ENCODE measurements around the gene PDLIM5. TPM values are rescaled to one million over a fixed set of nuclear protein-coding genes. Genes with fewer than 3 reads are reported as not detected.
A peak's percentile ranks its signal among the peaks of the same experiment; 100 is the strongest.
"Not testable (repeated sequence)": the region's sequence is repeated elsewhere in the genome, so short reads cannot be mapped to it uniquely, and the experiment has no call there.

The PDLIM5 gene
- polyA plus RNA-seq (ENCODE audit: insufficient read length), result 52.2 TPM
- long read RNA-seq, donor 1, full-length matches to known transcripts, result 1 of 1 reads
- long read RNA-seq, donor 1, partial matches to known transcripts, result 0 of 1 reads
- long read RNA-seq, donor 1, other reads (novel, unspliced or antisense), result 0 of 1 reads
- long read RNA-seq, donor 2, full-length matches to known transcripts, result 12 of 12 reads
- long read RNA-seq, donor 2, partial matches to known transcripts, result 0 of 12 reads
- long read RNA-seq, donor 2, other reads (novel, unspliced or antisense), result 0 of 12 reads
- long read RNA-seq, donor 3, full-length matches to known transcripts, result 6 of 6 reads
- long read RNA-seq, donor 3, partial matches to known transcripts, result 0 of 6 reads
- long read RNA-seq, donor 3, other reads (novel, unspliced or antisense), result 0 of 6 reads
- long read RNA-seq, donor 4, result 0 reads
- long read RNA-seq, donor 5, full-length matches to known transcripts, result 6 of 21 reads
- long read RNA-seq, donor 5, partial matches to known transcripts, result 15 of 21 reads
- long read RNA-seq, donor 5, other reads (novel, unspliced or antisense), result 0 of 21 reads
- long read RNA-seq, donor 6, full-length matches to known transcripts, result 3 of 3 reads
- long read RNA-seq, donor 6, partial matches to known transcripts, result 0 of 3 reads
- long read RNA-seq, donor 6, other reads (novel, unspliced or antisense), result 0 of 3 reads
- long read RNA-seq, donor 7, full-length matches to known transcripts, result 9 of 14 reads
- long read RNA-seq, donor 7, partial matches to known transcripts, result 5 of 14 reads
- long read RNA-seq, donor 7, other reads (novel, unspliced or antisense), result 0 of 14 reads
- long read RNA-seq, donor 8, full-length matches to known transcripts, result 6 of 6 reads
- long read RNA-seq, donor 8, partial matches to known transcripts, result 0 of 6 reads
- long read RNA-seq, donor 8, other reads (novel, unspliced or antisense), result 0 of 6 reads

DNA sequence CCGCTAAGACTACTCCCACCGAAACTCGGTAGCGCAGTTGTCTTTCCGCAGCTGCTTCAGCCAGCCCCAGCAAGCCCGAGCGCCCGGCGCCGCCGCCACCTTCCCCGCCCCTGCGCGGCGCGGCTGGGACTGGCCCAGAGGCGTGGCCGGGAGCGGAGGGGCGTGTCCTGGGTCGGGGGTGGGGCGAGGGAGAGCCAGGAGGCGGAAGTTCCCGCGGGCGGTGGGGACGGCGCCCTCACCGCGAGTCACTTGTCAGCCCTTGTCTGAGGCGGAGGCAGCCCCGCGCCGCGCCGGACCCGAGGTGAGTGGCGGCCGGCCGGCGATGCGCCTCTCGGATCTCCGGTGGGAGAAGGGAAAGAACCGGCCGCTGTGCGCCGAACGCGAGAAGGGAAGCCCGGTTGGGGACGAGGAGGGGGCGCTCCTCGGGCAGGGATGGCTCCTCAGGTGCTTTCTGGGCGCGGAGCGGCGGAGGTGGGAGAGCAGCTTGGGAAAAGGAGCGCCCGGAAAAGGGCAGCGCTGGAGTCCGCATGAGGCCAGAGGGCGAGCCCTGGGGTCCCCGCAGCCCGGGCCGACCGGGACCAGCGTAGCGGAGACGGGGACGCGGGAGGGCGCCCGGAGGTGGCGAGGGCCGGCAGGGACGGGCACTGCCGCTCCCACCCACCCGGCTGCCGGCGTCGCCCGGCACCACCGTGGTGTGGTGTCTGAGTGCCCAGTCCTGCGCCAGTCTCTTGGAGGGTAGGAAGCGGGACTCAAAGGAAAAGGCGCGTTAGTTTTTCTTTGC lies at the start of gene PDLIM5:
Gene PDLIM5 (plus strand): TSS at position 248 of the 781 bp plus-strand sequence. CDS start 3,347 bp downstream, outside the sequence.
- DNase-seq, result peak; percentile 91

DNA sequence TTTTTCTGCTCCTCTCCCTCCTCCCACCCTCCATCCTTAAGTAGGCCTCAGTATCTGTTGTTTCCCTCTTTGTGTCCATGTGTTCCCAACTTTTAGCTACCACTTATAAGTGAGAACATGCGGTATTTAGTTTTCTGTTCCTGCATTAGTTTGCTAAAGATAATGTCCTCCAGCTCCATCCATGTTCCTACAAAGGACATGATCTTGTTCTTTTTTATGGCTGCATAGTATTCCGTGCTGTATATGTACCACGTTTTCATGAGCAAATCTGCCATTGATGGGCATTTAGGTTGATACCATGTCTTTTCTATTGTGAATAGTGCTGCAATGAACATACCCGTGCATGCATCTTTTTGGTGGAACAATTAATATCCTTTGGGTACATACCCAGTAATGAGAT lies 49.3 kb upstream of the PDLIM5 start:
- DNase-seq, result not testable (repeated sequence)

GRCh38 chr4:94403751-94404150 lies 48.0 kb upstream of the PDLIM5 start:
- no peak for DNase-seq

DNA sequence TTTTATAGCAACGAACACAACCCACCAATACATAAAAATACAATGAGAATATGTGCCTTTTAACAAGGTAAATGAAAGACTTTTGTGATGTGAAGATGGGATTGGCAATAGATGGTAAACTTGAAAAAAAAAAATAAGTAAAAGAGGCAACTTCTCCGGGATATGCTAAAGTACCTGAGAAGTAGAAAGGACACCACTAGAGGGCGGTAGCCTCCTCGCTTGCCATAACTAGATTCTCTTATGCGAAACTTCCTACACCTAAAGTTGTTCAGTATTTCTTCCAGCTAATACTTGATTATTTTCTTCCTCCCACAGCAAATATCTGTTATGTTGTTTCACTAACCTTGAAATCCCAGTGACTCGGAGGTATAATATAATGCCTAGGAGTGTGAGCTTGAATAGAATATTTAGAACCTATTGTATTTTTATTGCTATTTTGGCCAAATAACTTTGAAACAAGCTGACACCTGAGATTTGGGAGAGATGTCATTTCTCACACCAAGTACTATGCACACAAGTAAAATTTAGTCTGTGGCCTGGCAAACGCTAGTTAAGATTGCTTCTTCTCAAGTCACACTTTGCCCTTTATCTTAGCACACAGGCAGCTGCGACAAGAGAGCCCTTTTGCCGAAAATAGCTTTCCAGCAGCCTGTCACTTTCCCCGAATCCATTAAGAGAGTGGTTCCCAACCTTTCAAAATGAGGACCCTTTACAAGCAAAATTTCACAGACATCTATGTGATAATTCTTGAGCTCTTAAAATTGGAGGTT lies 44.9 kb upstream of the PDLIM5 start:
- DNase-seq, result peak; percentile 88

- DNase-seq, result no peak
These were observed 43.9 kb upstream of the PDLIM5 start for GRCh38 chr4:94407846-94408245.

- DNase-seq, result no peak
These were observed 43.0 kb upstream of the PDLIM5 start for GRCh38 chr4:94408549-94409374.

DNA sequence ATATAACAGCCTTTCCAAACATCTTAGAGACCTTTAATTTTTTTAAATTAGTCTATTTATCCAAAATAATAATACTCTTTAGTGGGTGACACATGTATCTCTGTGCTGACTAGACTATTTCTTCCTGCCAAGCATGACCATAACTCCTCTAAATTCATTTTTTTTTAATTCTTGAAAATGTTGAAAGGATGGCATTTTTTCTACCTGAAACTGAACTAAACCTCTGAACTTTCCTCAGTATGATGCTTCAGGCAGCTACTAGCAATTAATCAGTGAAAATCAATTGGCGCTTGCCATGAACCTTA lies 42.4 kb upstream of the PDLIM5 start:
- DNase-seq, result no peak

GRCh38 chr4:94409962-94410361 lies 41.8 kb upstream of the PDLIM5 start:
- no peak for DNase-seq

GRCh38 chr4:94410678-94411206 lies 41.0 kb upstream of the PDLIM5 start:
- DNase-seq, result no peak

GRCh38 chr4:94411296-94411695 lies 40.4 kb upstream of the PDLIM5 start:
- DNase-seq, result no peak

DNA sequence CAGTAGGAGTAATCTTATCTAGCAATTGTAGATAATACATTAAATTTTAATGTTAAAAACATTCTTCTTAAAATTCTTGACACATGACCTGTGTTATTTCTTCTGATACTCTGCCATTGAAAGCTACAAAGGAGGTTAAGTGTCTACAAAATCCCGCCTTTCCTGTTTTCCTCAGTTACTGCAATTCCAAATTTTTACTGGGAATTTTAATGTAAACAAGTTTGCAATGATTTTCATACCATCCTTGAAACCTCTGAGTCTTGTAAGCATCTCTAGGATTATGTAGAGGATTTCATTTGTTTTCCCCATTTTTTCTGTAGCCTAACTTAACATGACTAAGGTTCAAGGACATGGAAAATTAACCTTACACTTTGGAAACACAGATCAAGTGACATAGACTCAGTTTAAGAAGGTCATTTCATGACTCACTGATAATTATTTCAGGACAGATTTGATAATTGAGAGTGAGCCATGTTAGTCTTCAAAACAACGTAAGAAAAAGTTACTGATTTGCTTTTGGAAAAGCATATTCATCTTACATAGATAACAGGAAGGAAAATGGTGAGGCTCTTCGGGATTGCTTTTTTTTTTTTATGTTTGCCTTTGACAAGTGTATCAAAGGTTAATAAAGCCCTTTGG lies 39.6 kb upstream of the PDLIM5 start:
- DNase-seq, result no peak

GRCh38 chr4:94412658-94413038 lies 39.1 kb upstream of the PDLIM5 start:
- DNase-seq, result peak; percentile 18

DNA sequence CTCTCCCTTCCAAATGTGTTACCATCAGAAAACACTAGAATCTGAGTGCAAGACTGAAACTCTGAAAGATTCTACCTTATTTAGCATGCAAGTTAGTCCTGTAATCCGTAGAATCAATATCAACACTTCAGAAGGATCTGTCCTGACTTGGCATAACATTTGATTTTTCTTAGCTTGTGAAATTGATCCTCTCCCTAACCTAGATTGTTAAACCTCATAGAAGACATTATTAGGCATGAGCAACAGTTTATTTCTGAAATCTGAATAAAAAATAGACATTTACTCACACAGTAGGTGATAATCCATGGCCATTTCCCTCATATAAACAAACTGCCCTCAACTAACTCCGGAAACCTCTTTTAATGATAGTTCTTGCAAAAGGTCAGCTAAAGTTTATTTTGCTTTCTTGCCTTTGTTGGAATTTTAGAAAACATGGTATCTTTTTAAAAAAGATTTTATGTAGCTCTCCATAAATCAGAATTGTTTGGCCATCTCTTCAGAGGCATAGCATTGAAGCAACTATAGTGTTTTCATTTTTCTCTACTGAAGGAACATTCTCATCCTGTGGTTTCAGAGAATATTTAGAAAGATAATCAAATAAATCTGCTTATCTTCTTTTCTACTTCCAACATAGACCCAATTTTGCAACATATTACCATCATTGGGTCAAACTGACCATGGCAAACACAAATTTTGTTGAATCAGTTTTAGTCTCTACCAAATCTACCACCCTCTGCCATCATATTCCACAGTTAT lies 38.5 kb upstream of the PDLIM5 start:
- DNase-seq, result no peak

DNA sequence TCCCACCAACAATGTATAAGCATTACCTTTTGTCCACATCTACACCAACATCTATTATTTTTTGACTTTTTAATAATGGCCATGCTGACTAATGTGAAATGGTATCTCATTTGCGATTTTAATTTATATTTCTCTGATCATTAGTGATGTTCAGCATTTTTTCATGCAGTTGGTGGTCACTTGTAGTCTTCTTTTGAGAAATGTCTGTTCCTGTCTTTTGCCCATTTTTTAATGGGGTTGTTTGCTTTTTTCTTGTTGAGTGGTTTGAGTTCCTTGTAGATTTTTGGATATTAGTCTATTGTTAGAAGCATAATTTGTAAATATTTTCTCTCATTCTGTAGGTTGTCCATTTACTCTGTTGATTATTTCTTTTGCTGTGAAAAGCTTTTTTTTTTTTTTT lies 36.8 kb upstream of the PDLIM5 start:
- no peak for DNase-seq

DNA sequence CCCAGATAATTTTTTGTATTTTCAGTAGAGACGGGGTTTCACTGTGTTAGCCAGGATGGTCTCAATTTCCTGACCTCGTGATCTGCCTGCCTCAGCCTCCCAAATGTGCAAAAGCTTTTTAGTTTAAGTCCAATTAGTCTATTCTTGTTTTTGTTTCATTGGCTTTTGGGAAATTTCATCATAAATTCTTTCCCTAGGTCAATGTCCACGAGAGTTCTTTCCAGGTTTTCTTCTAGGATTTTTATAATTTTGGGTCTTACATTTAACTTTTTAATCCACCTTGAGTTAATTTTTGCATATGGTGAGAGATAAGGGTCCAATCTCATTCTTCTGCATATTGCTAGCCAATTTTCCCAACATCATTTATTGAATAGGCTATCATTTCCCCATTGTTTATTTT lies 36.3 kb upstream of the PDLIM5 start:
- DNase-seq, result no peak

DNA sequence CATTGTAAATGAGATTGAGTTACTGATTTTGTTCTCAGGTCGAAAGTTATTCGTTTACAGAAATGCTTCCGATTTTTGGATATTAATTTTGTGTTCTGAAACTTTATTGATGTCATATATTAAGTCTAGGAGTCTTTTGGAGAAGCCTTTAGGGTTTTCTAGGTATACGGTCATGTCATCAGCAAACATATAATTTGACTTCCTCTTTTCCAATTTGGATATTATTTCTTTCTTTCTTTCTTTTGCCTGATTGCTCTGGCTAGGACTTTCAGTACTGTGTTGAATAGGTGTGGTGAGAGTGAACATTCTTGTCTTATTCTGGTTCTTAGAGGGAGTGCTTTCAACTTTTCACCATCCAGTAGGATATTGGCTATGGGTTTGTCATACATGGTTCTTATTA lies 35.4 kb upstream of the PDLIM5 start:
- no peak for DNase-seq

DNA sequence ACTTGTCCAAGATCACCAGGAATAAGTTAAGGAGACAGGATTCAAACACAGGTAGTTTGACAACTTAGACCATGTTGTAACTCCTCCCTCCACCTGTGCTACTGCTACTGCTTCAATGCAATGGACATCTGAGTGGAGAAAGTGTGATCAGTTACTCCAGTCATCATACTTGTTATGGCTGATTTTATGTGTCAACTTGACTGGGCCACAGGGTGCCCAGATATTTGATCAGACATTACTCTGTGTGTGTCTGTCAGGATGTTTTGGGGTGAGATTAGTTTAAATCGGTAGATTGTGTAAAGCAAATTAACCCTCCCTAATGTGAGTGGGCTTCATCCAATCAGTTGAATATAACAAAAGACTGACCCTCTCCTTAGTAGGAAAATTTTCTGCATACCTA lies 34.8 kb upstream of the PDLIM5 start:
- no peak for DNase-seq

DNA sequence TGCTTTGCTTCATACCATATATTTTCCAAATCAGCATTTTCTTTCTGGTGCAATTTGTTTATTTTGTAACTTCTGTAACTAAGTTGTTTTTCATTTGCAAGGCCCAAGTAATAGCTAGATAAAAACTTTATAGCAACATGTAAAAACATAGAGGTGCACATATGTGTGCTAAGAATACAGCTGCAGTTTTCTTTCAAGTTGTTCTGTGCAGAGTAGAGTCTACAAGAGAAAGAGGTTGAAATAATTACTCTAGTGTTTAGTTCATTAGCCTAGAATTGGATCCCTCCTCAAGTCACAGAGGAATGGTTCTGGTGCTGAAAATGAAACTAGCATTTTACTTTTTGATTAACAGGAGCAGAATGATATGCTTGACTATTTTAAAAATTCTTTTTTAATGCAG lies 32.2 kb upstream of the PDLIM5 start:
- no peak for DNase-seq

- no peak for DNase-seq
These were observed 31.8 kb upstream of the PDLIM5 start for GRCh38 chr4:94419956-94420355.

Data from left kidney (tissue), 8 donors.